H1 (cell line): ENCODE data around the gene NREP.

ENCODE experiments used
- CTCF ChIP-seq, 3 experiments: IDR thresholded peaks; 1 replicate in 2 of 3; 2 replicates in 1 of 3; pipeline versions ENCODE4 v1.5.1 to v1.6.1; 2011; ENCODE audit warnings: low read length in 3 of 3, mild to moderate bottlenecking in 3 of 3, inconsistent platforms in 2 of 3, low read depth in 1 of 3, moderate library complexity in 1 of 3; ENCODE audit not compliant: insufficient read depth in 1 of 3; ENCODE audit errors: control extremely low read depth in 1 of 3
- EZH2 ChIP-seq: fragments of 200-600 bp; sonication (generic); IDR thresholded peaks from 2 replicates; pipeline ENCODE4 v1.7.1; 2012; ENCODE audit warnings: low read depth, mild to moderate bottlenecking, moderate library complexity, low read length, inconsistent platforms; ENCODE audit not compliant: severe bottlenecking
- KDM1A ChIP-seq: fragments of 200-600, 300-600 bp; sonication (generic); IDR thresholded peaks from 2 replicates; pipeline ENCODE4 v1.7.1; 2016; ENCODE audit warnings: mild to moderate bottlenecking, low read length, borderline replicate concordance
- POLR2A ChIP-seq, 2 experiments: IDR thresholded peaks; 1 replicate in 1 of 2; 2 replicates in 1 of 2; pipeline ENCODE4 v1.6.1; 2011; ENCODE audit warnings: low read depth in 2 of 2, low read length in 2 of 2, mild to moderate bottlenecking in 2 of 2; ENCODE audit errors: control extremely low read depth in 1 of 2
- SIX5 ChIP-seq: IDR thresholded peaks from 2 replicates; pipeline ENCODE4 v1.6.1; 2011; ENCODE audit warnings: mild to moderate bottlenecking, low read depth, low read length

DNA sequence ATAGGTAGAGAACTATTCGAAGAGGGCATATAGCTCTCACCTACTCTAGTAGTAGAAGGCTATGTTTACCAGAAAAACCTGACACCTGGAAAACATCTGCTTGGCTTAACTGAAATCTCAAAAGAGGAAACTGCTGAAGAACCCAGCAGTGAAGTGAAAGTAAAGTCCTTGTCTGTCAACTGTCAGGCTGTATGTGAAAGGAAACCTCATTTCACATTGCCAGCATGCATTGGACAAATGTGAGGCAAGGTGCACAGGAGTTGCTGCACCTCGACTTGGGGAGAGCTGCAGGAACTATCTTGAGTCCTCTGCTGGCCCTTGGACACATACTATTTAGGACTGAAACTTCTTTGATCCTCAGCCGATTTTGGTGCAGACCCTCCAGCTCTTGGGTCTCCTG is 53.3 kb downstream of the NREP start:
- TF ChIP-seq SIX5: no peak
- no peak for TF ChIP-seq EZH2
- no peak for TF ChIP-seq POLR2A (IDR thresholded peaks at IDR 0.05; ENCODE audit: control extremely low read depth in 1 of 2, low read depth in 2 of 2, low read length in 2 of 2)
- TF ChIP-seq KDM1A: no peak
- TF ChIP-seq CTCF (IDR thresholded peaks at IDR 0.05; ENCODE audit: control extremely low read depth in 1 of 3, insufficient read depth in 1 of 3, low read depth in 1 of 3, low read length in 3 of 3): no peak
